Fibroblast of lung (primary cell): ENCODE data around the gene ATP9B. TPM values are rescaled to one million over a fixed set of nuclear protein-coding genes. Genes with fewer than 3 reads are reported as not detected.
"Not testable (repeated sequence)": the region's sequence is repeated elsewhere in the genome, so short reads cannot be mapped to it uniquely, and the experiment has no call there.

ENCODE experiments used
- DNase-seq, 2 donors: peaks; one replicate each; pipeline versions ENCODE4 v3.0.0 to v3.0.0-alpha.2; 2010; ENCODE audit warnings: low read depth in 2 of 2
- H2AFZ ChIP-seq: 2 replicates; pipeline ENCODE4 v1.5.1; 2012; ENCODE audit warnings: low read length, control low read depth, inconsistent platforms
- H3K27ac ChIP-seq: 2 replicates; pipeline ENCODE4 v1.5.1; 2011; ENCODE audit warnings: low read length, control low read depth; ENCODE audit not compliant: insufficient read depth
- H3K27me3 ChIP-seq: 2 replicates; pipeline ENCODE4 v1.5.1; 2011; ENCODE audit warnings: mild to moderate bottlenecking, low read length; ENCODE audit not compliant: control insufficient read depth, insufficient read depth
- H3K36me3 ChIP-seq: 2 replicates; pipeline ENCODE4 v1.5.1; 2011; ENCODE audit warnings: low read length; ENCODE audit not compliant: control insufficient read depth, insufficient read depth
- H3K4me1 ChIP-seq: 2 replicates; pipeline ENCODE4 v1.5.1; 2011; ENCODE audit warnings: low read length; ENCODE audit not compliant: control insufficient read depth, insufficient read depth; ENCODE audit errors: extremely low read depth
- H3K4me2 ChIP-seq: 2 replicates; pipeline ENCODE4 v1.5.1; 2011; ENCODE audit warnings: low read length, control low read depth; ENCODE audit not compliant: insufficient read depth; ENCODE audit errors: extremely low read depth
- H3K4me3 ChIP-seq, 4 experiments: fragments of 200-600 bp in 1 of 4; sonication (generic) in 1 of 4; replicated peaks in 1 of 4; 2 replicates each; pipeline ENCODE4 v1.5.1; 2011 to 2016; ENCODE audit warnings: low read length in 4 of 4, low read depth in 3 of 4, mild to moderate bottlenecking in 3 of 4, control low read depth in 2 of 4, inconsistent platforms in 1 of 4, mixed read lengths in 1 of 4; ENCODE audit not compliant: insufficient read depth in 1 of 4; ENCODE audit errors: control extremely low read depth in 1 of 4
- H3K79me2 ChIP-seq: 2 replicates; pipeline ENCODE4 v1.5.1; 2012; ENCODE audit warnings: mild to moderate bottlenecking, low read length, inconsistent platforms; ENCODE audit not compliant: control insufficient read depth, insufficient read depth
- H3K9ac ChIP-seq: 2 replicates; pipeline ENCODE4 v1.5.1; 2011; ENCODE audit warnings: mild to moderate bottlenecking, low read length, control low read depth; ENCODE audit not compliant: insufficient read depth
- H3K9me3 ChIP-seq: 2 replicates; pipeline ENCODE4 v1.5.1; 2012; ENCODE audit warnings: low read depth, low read length; ENCODE audit not compliant: control insufficient read depth, insufficient read depth
- H4K20me1 ChIP-seq: 2 replicates; pipeline ENCODE4 v1.5.1; 2011; ENCODE audit warnings: low read length; ENCODE audit not compliant: control insufficient read depth, insufficient read depth; ENCODE audit errors: extremely low read depth
- CTCF ChIP-seq, 2 donors: IDR thresholded peaks in 1 of 2; conservative IDR thresholded peaks in 1 of 2; 1 replicate in 1 of 2; 2 replicates in 1 of 2; pipeline ENCODE4 v1.5.1; 2011 to 2012; ENCODE audit warnings: low read length in 2 of 2, control low read depth in 1 of 2, inconsistent platforms in 1 of 2, low read depth in 1 of 2, mild to moderate bottlenecking in 1 of 2
- EZH2 ChIP-seq: IDR thresholded peaks from 2 replicates; pipeline ENCODE4 v1.5.1; 2012; ENCODE audit warnings: low read length, control low read depth, mild to moderate bottlenecking; ENCODE audit errors: missing control alignments
- polyA plus RNA-seq, 2 donors: library from polyadenylated mRNA; depleted of rRNA in 1 of 2; stranded (reverse) in 1 of 2; unstranded in 1 of 2; fragments of >200 nt; gene quantifications; 2 replicates each; pipeline ENCODE4 v1.2.1, GENCODE V29; 2011 to 2012; ENCODE audit warnings: missing spikeins in 1 of 2
- total RNA-seq: library from RNA; depleted of rRNA; stranded (reverse); fragments of >200 nt; gene quantifications from 2 replicates; pipeline ENCODE4 v1.2.1, GENCODE V29; 2014

ATP9B gene
- total and polyA plus RNA-seq, 2 donors (not counting 1 experiment from before 2014, with no cell fraction given), result 11.2 to 27.7 TPM

DNA sequence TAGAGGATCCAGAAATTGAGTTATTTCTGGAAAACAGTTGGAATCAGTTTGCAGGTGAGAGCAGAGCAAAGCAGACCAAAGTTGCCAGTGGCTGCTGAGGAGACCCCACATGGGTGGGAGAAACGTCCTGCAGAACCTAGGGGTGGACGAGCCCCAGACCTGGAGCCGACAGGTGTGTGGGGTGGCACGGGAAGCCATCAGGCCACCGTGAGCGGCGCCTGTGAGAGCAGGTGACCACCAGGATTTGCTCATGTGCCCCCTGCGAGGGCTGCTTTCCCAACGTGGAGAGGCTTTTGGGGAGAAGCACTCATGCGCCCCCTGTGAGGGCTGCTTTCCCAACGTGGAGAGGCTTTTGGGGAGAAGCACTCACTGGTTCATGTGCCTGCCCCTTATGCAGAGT, 209.7 kb downstream of the ATP9B start:
- H3K4me2 ChIP-seq, result no peak overlapping the region
- H3K9ac ChIP-seq, result no peak overlapping the region
- H4K20me1 ChIP-seq, result no peaks in the 10 kb centered on the region
- H2AFZ ChIP-seq, result no peak overlapping the region
- TF ChIP-seq EZH2 (no peak), CTCF (conservative IDR thresholded peaks at IDR 0.05 in 1 of 2, IDR thresholded peaks at IDR 0.05 in 1 of 2; ENCODE audit: low read depth in 1 of 2, low read length in 2 of 2) (no peak)
- H3K36me3 ChIP-seq, result no peaks in the 10 kb centered on the region
- no peak overlapping the region for H3K27ac ChIP-seq
- H3K9me3 ChIP-seq, result no peaks in the 10 kb centered on the region
- H3K4me1 ChIP-seq, result no peaks in the 10 kb centered on the region
- no peaks in the 10 kb centered on the region for H3K27me3 ChIP-seq
- DNase-seq, result no peak
- no peaks in the 10 kb centered on the region for H3K79me2 ChIP-seq
- H3K4me3 ChIP-seq, result no peak overlapping the region

- Histone ChIP-seq H3K79me2 (no peaks in the 10 kb centered on the region), H3K9me3 (no peaks in the 10 kb centered on the region)
Measured at GRCh38 chr18:79283131-79283810, 214.1 kb downstream of the ATP9B start.

GRCh38 chr18:79283929-79284328, 214.7 kb downstream of the ATP9B start:
- no peaks in the 10 kb centered on the region for H3K9me3 ChIP-seq
- H3K36me3 ChIP-seq, result no peaks in the 10 kb centered on the region
- no peaks in the 10 kb centered on the region for H3K79me2 ChIP-seq
- no peak overlapping the region for H3K9ac ChIP-seq
- DNase-seq, result no peak
- no peak for TF ChIP-seq CTCF (conservative IDR thresholded peaks at IDR 0.05 in 1 of 2, IDR thresholded peaks at IDR 0.05 in 1 of 2; ENCODE audit: low read depth in 1 of 2, low read length in 2 of 2)
- no peak for TF ChIP-seq EZH2
- no peak overlapping the region for H3K4me2 ChIP-seq
- H2AFZ ChIP-seq, result no peak overlapping the region
- H3K27ac ChIP-seq, result no peak overlapping the region
- no peaks in the 10 kb centered on the region for H3K4me1 ChIP-seq
- no peak overlapping the region for H3K4me3 ChIP-seq
- H3K27me3 ChIP-seq, result no peaks in the 10 kb centered on the region
- H4K20me1 ChIP-seq, result no peaks in the 10 kb centered on the region

More at GRCh38 chr18:79283131-79283810, 214.1 kb downstream of the ATP9B start:
- no peaks in the 10 kb centered on the region for H3K4me1 ChIP-seq
- TF ChIP-seq EZH2 (no peak), CTCF (conservative IDR thresholded peaks at IDR 0.05 in 1 of 2, IDR thresholded peaks at IDR 0.05 in 1 of 2; ENCODE audit: low read depth in 1 of 2, low read length in 2 of 2) (no peak)
- no peaks in the 10 kb centered on the region for H3K27me3 ChIP-seq
- no peaks in the 10 kb centered on the region for H3K36me3 ChIP-seq
- no peaks in the 10 kb centered on the region for H4K20me1 ChIP-seq
- H2AFZ ChIP-seq, result no peak overlapping the region
- H3K9ac ChIP-seq, result no peak overlapping the region
- DNase-seq, result no peak
- no peak overlapping the region for H3K27ac ChIP-seq
- H3K4me2 ChIP-seq, result no peak overlapping the region
- no peak overlapping the region for H3K4me3 ChIP-seq

GRCh38 chr18:79285191-79285590, 216.0 kb downstream of the ATP9B start:
- DNase-seq, H3K4me1 ChIP-seq, H3K4me2 ChIP-seq, H3K79me2 ChIP-seq, H3K27me3 ChIP-seq, H2AFZ ChIP-seq, H3K27ac ChIP-seq, H4K20me1 ChIP-seq, H3K9ac ChIP-seq, H3K9me3 ChIP-seq, H3K36me3 ChIP-seq, H3K4me3 ChIP-seq: not testable (repeated sequence)

- not testable (repeated sequence) for H3K4me3 ChIP-seq, H3K9ac ChIP-seq, H3K9me3 ChIP-seq, H3K79me2 ChIP-seq, H3K27me3 ChIP-seq, H3K36me3 ChIP-seq, H3K27ac ChIP-seq, H2AFZ ChIP-seq, H3K4me1 ChIP-seq, DNase-seq, H3K4me2 ChIP-seq, H4K20me1 ChIP-seq
Measured at GRCh38 chr18:79290409-79290808, 221.2 kb downstream of the ATP9B start.
